Stimulated activated naive B cell treated with anti-CD40 and anti-IgM and Interleukin-4, amounts not matched to agents 10 μg/mL and 1 μg/mL and 100 μg/mL, for 72 hours (primary cell): ENCODE results near the gene SP6.

Experiments used
- ATAC-seq, 2 donors: fragments of 150-1000 bp; cut with Tn5 transposase; replicated peaks; 2 replicates each; pipeline ENCODE4 v1.10.0; 2021; ENCODE audit warnings: moderate library complexity in 1 of 2
- DNase-seq: peaks from one replicate; pipeline ENCODE4 v3.0.0; 2021
- H3K27ac Mint-ChIP-seq: one replicate; pipeline ENCODE4 v1.8.0; 2022; ENCODE audit warnings: mild to moderate bottlenecking, mixed read lengths
- H3K27me3 Mint-ChIP-seq, 2 donors: one replicate each; pipeline ENCODE4 v1.8.0; 2022; ENCODE audit warnings: mixed read lengths in 2 of 2
- H3K36me3 Mint-ChIP-seq, 2 donors: one replicate each; pipeline ENCODE4 v1.8.0; 2022; ENCODE audit warnings: mixed read lengths in 2 of 2, mild to moderate bottlenecking in 1 of 2
- H3K4me1 Mint-ChIP-seq, 2 donors: one replicate each; pipeline ENCODE4 v1.8.0; 2022; ENCODE audit warnings: mixed read lengths in 2 of 2, mild to moderate bottlenecking in 1 of 2
- H3K4me3 Mint-ChIP-seq, 2 donors: one replicate each; pipeline ENCODE4 v1.8.0; 2022; ENCODE audit warnings: mild to moderate bottlenecking in 2 of 2, mixed read lengths in 2 of 2, moderate library complexity in 1 of 2
- H3K9me3 Mint-ChIP-seq, 2 donors: one replicate each; pipeline ENCODE4 v1.8.0; 2022; ENCODE audit warnings: mixed read lengths in 2 of 2, mild to moderate bottlenecking in 1 of 2

The SP6 gene

DNA sequence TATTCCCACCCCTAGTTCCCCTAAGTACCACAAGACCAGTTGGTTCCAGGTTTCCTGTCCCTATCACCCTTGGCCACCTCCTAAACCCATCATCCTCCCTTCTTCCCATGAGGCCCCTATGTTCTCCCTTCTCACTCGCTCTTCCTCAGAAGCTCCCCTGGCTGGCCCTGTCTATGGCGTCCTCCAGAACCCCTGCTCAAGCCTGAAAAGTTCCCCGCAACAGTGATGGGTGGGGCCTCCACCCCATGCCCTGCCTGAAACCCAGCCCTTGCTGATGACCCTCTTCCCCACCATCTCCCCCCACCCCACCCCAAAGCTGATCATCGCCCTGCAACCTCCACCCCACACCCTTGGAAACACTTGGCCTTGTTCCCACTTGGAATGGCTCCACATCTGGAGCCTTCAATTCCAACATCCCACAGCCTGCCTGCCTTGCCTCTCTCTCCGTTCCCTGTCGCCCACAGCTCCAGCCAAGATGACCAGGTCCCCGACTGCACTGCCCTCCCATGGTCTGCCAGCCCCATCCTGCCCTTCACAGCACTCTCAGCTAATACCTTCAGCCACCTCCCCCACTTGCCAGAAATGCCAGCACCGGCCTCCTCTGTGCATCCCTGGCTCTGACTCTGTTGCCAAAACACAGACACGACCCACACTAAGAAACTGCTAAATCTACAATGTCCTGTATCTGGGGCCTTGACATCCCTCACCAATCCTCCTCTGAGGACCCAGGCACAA, 39.9 kb downstream of the SP6 start:
- H3K4me3 Mint-ChIP-seq = no peak overlapping the region
- H3K27me3 Mint-ChIP-seq = no peaks in the 10 kb centered on the region
- peaks cover 4 to 12% of the 10 kb centered on the region in 2 donors for H3K4me1 Mint-ChIP-seq
- H3K9me3 Mint-ChIP-seq = no peaks in the 10 kb centered on the region
- H3K27ac Mint-ChIP-seq = peak overlapping the region; percentile 16
- DNase-seq (no peak), ATAC-seq (no peak)
- H3K36me3 Mint-ChIP-seq = peaks cover 62 to 84% of the 10 kb centered on the region in 2 donors

DNA sequence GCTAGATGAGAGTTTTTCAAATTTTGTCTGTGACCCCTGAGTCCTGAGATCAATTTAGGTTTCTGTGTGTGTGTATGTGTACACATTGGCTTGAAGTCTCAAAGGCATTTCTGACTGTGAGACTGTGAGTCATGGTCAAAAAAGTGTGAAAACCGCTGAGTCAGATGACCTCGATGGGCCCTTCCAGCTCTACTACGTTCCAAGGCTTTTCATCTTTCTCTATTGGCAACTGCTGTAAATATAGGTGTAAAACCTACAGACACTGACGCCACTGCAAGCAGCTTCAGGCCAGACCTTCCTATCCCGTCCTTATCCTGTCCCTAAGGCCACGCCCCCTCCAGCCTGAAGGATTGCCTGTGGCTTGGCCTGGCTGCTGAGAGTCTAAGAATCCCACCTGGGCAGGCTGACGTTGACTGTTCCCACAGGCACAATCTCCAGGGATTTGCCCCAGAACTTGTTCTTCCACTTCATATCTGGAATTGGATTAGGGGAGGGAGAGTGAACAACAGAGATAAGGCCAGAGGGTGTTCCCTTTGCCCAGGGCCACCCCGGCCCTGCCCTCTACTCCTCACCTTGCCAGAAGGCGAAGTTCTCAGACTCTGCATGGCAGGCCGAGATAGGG, 40.7 kb downstream of the SP6 start:
- DNase-seq = no peak
- Mint-ChIP-seq H3K4me3 (no peak overlapping the region), H3K27me3 (no peaks in the 10 kb centered on the region), H3K27ac (peak overlapping the region; percentile 37), H3K4me1 (peaks cover 4 to 12% of the 10 kb centered on the region in 2 donors), H3K36me3 (peaks cover 58 to 77% of the 10 kb centered on the region in 2 donors), H3K9me3 (no peaks in the 10 kb centered on the region)
- no peak for ATAC-seq

- peaks cover 50 to 68% of the 10 kb centered on the region in 2 donors for H3K36me3 Mint-ChIP-seq
- DNase-seq (no peak), ATAC-seq (no peak)
- H3K27ac Mint-ChIP-seq = peak overlapping the region; percentile 52
- H3K4me3 Mint-ChIP-seq = no peak overlapping the region
- H3K9me3 Mint-ChIP-seq = no peaks in the 10 kb centered on the region
- peaks cover 5 to 12% of the 10 kb centered on the region in 2 donors for H3K4me1 Mint-ChIP-seq
- H3K27me3 Mint-ChIP-seq = no peaks in the 10 kb centered on the region
These were observed 42.0 kb downstream of the SP6 start for GRCh38 chr17:47808830-47809480.

GRCh38 chr17:47808036-47808829, 42.7 kb downstream of the SP6 start:
- Mint-ChIP-seq H3K4me1 (peaks cover 5 to 12% of the 10 kb centered on the region in 2 donors), H3K9me3 (no peaks in the 10 kb centered on the region), H3K27ac (peak overlapping the region; percentile 52), H3K4me3 (no peak overlapping the region), H3K27me3 (no peaks in the 10 kb centered on the region), H3K36me3 (peaks cover 48 to 67% of the 10 kb centered on the region in 2 donors)
- ATAC-seq = no peak
- no peak for DNase-seq

DNA sequence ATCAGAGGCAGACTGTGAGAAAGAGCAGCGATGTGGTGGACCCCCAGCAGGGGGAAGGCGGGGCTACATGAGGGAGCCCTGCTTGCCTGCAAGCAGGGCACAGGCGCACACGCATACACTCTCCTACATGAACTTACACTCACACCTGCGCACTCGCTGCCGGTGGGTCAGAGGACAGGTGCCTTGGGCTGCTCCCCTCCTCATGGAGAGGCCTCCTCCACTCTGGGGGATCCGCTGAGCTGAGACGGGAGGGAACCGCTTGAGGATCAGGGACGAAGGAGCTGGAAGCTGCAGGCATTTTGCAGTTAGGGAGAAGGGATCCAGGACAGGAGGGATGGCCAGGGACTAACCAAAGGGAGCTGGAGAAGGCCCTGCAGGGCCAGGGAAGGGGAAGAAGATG, 43.5 kb downstream of the SP6 start:
- ATAC-seq (no peak), DNase-seq (no peak)
- H3K36me3 Mint-ChIP-seq = peaks cover 40 to 59% of the 10 kb centered on the region in 2 donors
- H3K4me1 Mint-ChIP-seq = peaks cover 5 to 8% of the 10 kb centered on the region in 2 donors
- H3K9me3 Mint-ChIP-seq = no peaks in the 10 kb centered on the region
- no peak overlapping the region for H3K4me3 Mint-ChIP-seq
- peak overlapping the region; percentile 72 for H3K27ac Mint-ChIP-seq
- no peaks in the 10 kb centered on the region for H3K27me3 Mint-ChIP-seq

- H3K27me3 Mint-ChIP-seq = no peaks in the 10 kb centered on the region
- ATAC-seq (no peak), DNase-seq (no peak)
- H3K27ac Mint-ChIP-seq = no peak overlapping the region
- H3K36me3 Mint-ChIP-seq = peaks cover 35 to 54% of the 10 kb centered on the region in 2 donors
- no peaks in the 10 kb centered on the region for H3K9me3 Mint-ChIP-seq
- H3K4me1 Mint-ChIP-seq = peaks cover 5 to 7% of the 10 kb centered on the region in 2 donors
- no peak overlapping the region for H3K4me3 Mint-ChIP-seq
These were observed 44.1 kb downstream of the SP6 start for GRCh38 chr17:47806913-47807255.

DNA sequence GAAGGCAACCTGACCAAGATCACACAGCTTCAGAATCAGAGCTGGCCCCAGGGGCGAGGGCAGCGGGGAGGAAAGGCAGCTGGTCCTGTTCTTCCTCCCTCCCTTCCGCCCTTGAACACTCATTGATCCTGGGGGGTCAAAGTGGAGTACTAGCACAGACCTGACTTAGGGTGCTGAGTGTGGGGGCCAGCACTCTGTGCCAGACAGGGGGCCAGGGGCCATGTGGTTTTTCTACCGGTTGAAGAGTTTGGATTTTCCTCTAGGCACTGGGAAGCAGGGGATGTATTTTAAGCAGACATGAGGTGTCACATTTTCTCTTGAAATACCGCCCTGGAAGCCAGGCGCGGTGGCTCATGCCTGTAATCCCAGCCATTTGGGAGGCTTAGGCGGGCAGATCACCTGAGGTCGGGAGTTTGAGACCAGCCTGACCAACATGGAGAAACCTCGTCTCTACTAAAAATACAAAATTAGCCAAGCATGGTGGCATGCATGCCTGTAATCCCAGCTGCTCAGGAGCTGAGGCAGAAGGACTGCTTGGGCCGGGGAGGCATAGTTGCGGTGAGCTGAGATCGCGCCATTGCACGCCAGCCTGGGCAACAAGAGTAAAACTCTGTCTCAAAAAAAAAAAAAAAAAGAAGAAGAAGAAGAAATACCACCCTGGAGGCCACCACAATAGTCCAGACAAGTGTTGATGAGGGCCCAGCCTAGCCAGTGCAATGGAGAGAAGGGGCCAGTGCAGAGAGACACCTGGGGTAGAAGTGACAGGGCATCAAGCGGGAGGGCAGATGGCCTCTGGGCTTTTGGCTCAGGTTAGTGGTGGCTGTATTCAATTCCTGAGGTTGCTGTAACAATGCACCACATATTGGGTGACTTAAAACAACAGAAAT, 44.7 kb downstream of the SP6 start:
- H3K27ac Mint-ChIP-seq = no peak overlapping the region
- H3K4me1 Mint-ChIP-seq = peaks cover 5 to 7% of the 10 kb centered on the region in 2 donors
- H3K27me3 Mint-ChIP-seq = no peaks in the 10 kb centered on the region
- ATAC-seq = no peak
- H3K36me3 Mint-ChIP-seq = peaks cover 29 to 48% of the 10 kb centered on the region in 2 donors
- H3K9me3 Mint-ChIP-seq = no peaks in the 10 kb centered on the region
- H3K4me3 Mint-ChIP-seq = no peak overlapping the region
- DNase-seq = no peak

DNA sequence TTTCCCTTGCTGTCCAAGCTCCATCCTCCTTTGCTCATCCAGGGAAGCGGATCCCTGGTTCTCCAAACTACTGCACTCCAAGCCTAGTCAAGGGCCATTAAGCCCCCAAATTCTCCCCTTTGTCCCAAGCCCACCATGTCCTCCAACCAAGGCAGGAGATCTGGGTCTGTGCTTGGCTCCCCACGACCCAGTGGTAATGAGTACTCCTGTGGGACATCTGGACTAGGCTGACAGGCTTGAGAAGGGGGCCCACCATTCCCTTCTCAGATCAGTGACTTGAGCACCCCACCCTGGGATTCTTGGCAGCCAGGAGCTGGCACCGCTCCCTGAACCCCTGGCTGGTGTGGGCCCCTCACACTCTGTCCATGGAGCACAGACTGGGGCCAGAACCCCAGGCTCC, 46.5 kb downstream of the SP6 start:
- ATAC-seq = no peak
- Mint-ChIP-seq H3K36me3 (peaks cover 20 to 30% of the 10 kb centered on the region in 2 donors), H3K4me1 (peaks cover 0 to 3% of the 10 kb centered on the region in 2 donors), H3K27ac (no peak overlapping the region), H3K4me3 (no peak overlapping the region), H3K9me3 (no peaks in the 10 kb centered on the region), H3K27me3 (no peaks in the 10 kb centered on the region)
- no peak for DNase-seq

GRCh38 chr17:47803751-47804150, 47.2 kb downstream of the SP6 start:
- DNase-seq = no peak
- H3K27ac Mint-ChIP-seq = no peak overlapping the region

GRCh38 chr17:47803201-47803600, 47.8 kb downstream of the SP6 start:
- H3K9me3 Mint-ChIP-seq = no peaks in the 10 kb centered on the region
- H3K4me1 Mint-ChIP-seq = peaks cover 0 to 3% of the 10 kb centered on the region in 2 donors
- H3K27me3 Mint-ChIP-seq = no peaks in the 10 kb centered on the region
- H3K36me3 Mint-ChIP-seq = peaks cover 16 to 18% of the 10 kb centered on the region in 2 donors
- H3K27ac Mint-ChIP-seq = no peak overlapping the region
- H3K4me3 Mint-ChIP-seq = no peak overlapping the region
- DNase-seq (no peak), ATAC-seq (no peak)

More at GRCh38 chr17:47803751-47804150, 47.2 kb downstream of the SP6 start:
- Mint-ChIP-seq H3K4me1 (peaks cover 0 to 3% of the 10 kb centered on the region in 2 donors), H3K4me3 (no peak overlapping the region), H3K9me3 (no peaks in the 10 kb centered on the region), H3K36me3 (peaks cover 20 to 23% of the 10 kb centered on the region in 2 donors), H3K27me3 (no peaks in the 10 kb centered on the region)
- no peak for ATAC-seq

DNA sequence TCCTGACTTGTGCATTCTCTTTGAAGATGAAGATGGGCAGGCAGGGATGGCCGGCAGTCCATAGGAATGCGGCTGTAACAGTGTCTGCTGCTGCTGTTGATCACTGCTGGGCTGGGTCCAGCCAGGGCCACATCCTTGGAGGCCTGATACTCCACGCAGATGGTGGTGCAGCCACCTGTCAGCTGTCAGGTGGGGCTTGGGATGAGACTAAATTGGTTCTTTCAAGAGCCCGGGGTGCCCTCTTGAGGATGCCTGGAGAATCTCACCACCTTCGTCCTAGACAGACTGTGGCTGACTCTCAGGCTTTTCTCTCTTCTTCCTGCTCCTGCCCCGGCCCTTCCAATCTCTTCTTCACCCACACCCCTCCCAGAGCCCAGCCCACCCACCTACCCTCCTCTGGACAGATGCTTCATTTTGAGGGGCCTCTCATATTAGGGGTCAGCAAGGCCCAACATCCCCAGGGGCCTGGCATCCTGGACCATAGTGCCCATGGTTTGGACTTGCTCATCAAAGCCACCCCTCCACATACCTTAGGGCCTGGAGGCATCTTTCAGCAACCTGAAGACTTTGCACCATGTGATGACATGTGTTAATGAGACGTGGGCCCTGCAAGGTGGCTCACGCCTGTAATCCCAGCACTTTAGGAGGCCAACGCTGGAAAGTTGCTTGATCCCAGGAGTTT, 48.5 kb downstream of the SP6 start:
- DNase-seq (peak; percentile 33), ATAC-seq (peak; percentile 93 to 96)
- Mint-ChIP-seq H3K9me3 (no peaks in the 10 kb centered on the region), H3K4me3 (no peak overlapping the region), H3K36me3 (peaks cover 10 to 11% of the 10 kb centered on the region in 2 donors), H3K27me3 (peaks cover 6% of the 10 kb centered on the region in 2 donors), H3K4me1 (peaks cover 0 to 3% of the 10 kb centered on the region in 2 donors), H3K27ac (no peak overlapping the region)

- Mint-ChIP-seq H3K36me3 (peaks cover 4 to 5% of the 10 kb centered on the region in 2 donors), H3K4me1 (peaks cover 0 to 3% of the 10 kb centered on the region in 2 donors), H3K27ac (no peak overlapping the region), H3K27me3 (peaks cover 6 to 7% of the 10 kb centered on the region in 2 donors), H3K4me3 (no peak overlapping the region), H3K9me3 (no peaks in the 10 kb centered on the region)
- DNase-seq = no peak
- ATAC-seq = no peak
These were observed 49.1 kb downstream of the SP6 start for GRCh38 chr17:47801906-47802305.

- Mint-ChIP-seq H3K27ac (peak overlapping the region; percentile 10), H3K4me1 (peaks cover 0 to 3% of the 10 kb centered on the region in 2 donors), H3K4me3 (no peak overlapping the region), H3K27me3 (peaks cover 6 to 7% of the 10 kb centered on the region in 2 donors), H3K36me3 (peaks cover under 1 to 2% of the 10 kb centered on the region in 2 donors), H3K9me3 (no peaks in the 10 kb centered on the region)
- ATAC-seq (no peak), DNase-seq (no peak)
These were observed 49.7 kb downstream of the SP6 start for GRCh38 chr17:47801176-47801765.
